ENCODE results near the gene R3HCC1L. TPM values are rescaled to one million over a fixed set of nuclear protein-coding genes. Genes with fewer than 3 reads are reported as not detected.

R3HCC1L gene
- total and polyA plus RNA-seq, 9 of the 15 experiments (the other 6 are each of a cell fraction or from before 2014, with no cell fraction given): 9.1 to 17.8 (median 12.6) TPM

DNA sequence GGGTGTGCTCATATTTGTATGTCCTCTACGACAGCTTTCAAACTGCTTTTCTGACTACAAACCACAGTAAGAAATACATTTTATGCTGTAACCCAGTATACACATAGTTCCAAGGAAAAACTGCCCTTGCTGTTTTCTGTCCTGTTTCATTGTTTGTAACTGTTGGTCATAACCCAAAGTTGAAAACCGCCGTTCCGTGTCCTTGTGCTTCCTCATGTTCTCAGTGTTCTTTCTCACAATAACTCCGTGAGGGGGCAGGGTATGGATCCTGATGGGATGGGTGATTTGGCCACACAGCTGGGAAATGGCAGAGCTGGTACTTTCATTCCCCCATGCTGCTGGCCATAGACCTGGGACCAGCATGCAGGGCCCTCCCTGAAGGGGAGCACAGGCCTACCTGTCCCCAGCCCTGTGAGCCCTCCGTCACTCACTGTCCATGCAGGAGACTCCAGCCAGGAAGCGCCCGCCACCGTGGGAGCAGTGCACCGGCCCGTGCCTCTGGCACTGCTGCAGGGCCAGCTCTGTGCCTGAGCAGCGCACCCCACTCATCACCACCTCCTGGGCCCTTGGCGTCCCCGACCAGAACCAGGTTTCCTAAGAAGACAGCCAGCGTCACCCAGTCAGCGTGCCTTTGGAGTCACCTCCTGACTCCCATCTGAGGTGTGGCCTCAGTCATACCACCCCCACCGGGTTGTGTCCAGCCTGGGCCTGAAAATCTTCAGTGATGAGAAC lies 120.9 kb downstream of the R3HCC1L start:
- no peak overlapping the region for H3K27ac ChIP-seq (ENCODE audit: extremely low read depth, low read depth, low read length)
- no peak overlapping the region for H3K9ac ChIP-seq (ENCODE audit: insufficient read depth in 1 of 2, low read depth in 2 of 2, low read length in 2 of 2)
- DNase-seq (ENCODE audit: extremely low read depth in 1 of 4, low spot score in 3 of 4): no peak
- no peaks in the 10 kb centered on the region for H3K36me3 ChIP-seq (ENCODE audit: control insufficient read depth, insufficient read depth, low read length)
- no peaks in the 10 kb centered on the region for H3K9me1 ChIP-seq (ENCODE audit: control insufficient read depth, insufficient read depth, low read length)
- no peaks in the 10 kb centered on the region for H3K27me3 ChIP-seq (ENCODE audit: control insufficient read depth in 2 of 2, insufficient read depth in 2 of 2, low read length in 2 of 2)
- no peak for ATAC-seq
- H3K4me3 ChIP-seq: no peak overlapping the region
- 69% methylated on average over 13 of the region's 17 CpGs for WGBS (ENCODE audit: insufficient coverage, low coverage, missing lambda C conversion rate)
- CTCF ChIA-PET (ENCODE audit: low intra/inter-chr PET ratio): no interaction called here
- TF ChIP-seq MTA3 (IDR thresholded peaks at IDR 0.05; ENCODE audit: borderline replicate concordance) (no peak), POLR2G (IDR thresholded peaks at IDR 0.05; ENCODE audit: low read depth, low read length) (0 out of 2 replicates have a peak, but pooled peaks have one; percentile 16)
- H4K20me1 ChIP-seq (replicated peaks; ENCODE audit: control insufficient read depth, insufficient read depth, low read length): no peaks in the 10 kb centered on the region
- intact Hi-C loops (cut with micrococcal nuclease) (no loop called here), in situ Hi-C loops (cut with MboI) (no loop called here)
- H3K4me1 ChIP-seq (replicated peaks in 1 of 2; ENCODE audit: control insufficient read depth in 2 of 2, insufficient read depth in 2 of 2, low read length in 2 of 2): peaks cover 8 to 10% of the 10 kb centered on the region in 2 experiments
- BruUV-seq (replicated peaks): no TSS peak
- no peak overlapping the region for H3K4me2 ChIP-seq (ENCODE audit: insufficient read depth, low read length)
- H3K9me3 ChIP-seq (replicated peaks; ENCODE audit: control insufficient read depth, insufficient read depth, low read depth, low read length): no peaks in the 10 kb centered on the region
- H2AFZ ChIP-seq (ENCODE audit: low read depth, low read length): no peak overlapping the region
- POLR2A ChIA-PET: interaction anchor here (0.6 kb wide), 1 partner anchor 1214 kb away, joined by 3 read pairs; no protein-coding TSS in a partner anchor
- no peaks in the 10 kb centered on the region for H3K79me2 ChIP-seq (ENCODE audit: control insufficient read depth, insufficient read depth, low read length)
- no peak for FAIRE-seq

DNA sequence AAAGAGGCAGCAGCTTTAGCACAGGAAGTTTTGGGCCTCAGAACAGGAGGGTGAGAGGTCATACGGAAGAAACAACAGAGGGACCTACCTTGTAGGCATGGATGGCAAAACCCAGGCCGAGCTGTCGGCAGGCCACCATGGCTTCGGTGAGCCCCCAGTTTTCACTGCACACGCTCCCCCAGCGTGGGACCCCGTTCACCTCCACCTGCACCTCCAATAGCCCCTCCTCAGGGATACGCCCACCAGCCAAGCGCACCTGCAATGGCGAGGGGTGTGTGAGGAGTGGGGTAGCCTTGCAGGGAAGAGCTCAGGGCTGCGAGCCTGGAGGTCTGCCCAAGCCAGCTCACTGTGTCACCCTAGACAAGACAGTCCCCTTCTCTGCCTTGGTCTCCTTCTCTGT lies 122.2 kb downstream of the R3HCC1L start:
- no peak overlapping the region for H2AFZ ChIP-seq (ENCODE audit: low read depth, low read length)
- no peak overlapping the region for H3K4me2 ChIP-seq (ENCODE audit: insufficient read depth, low read length)
- no peaks in the 10 kb centered on the region for H4K20me1 ChIP-seq (replicated peaks; ENCODE audit: control insufficient read depth, insufficient read depth, low read length)
- FAIRE-seq (no peak), ATAC-seq (no peak), DNase-seq (ENCODE audit: extremely low read depth in 1 of 4, low spot score in 3 of 4) (no peak)
- H3K27ac ChIP-seq (ENCODE audit: extremely low read depth, low read depth, low read length): no peak overlapping the region
- no peak overlapping the region for H3K4me3 ChIP-seq
- peaks cover 13 to 18% of the 10 kb centered on the region in 2 experiments for H3K4me1 ChIP-seq (replicated peaks in 1 of 2; ENCODE audit: control insufficient read depth in 2 of 2, insufficient read depth in 2 of 2, low read length in 2 of 2)
- no peaks in the 10 kb centered on the region for H3K9me1 ChIP-seq (ENCODE audit: control insufficient read depth, insufficient read depth, low read length)
- no peaks in the 10 kb centered on the region for H3K36me3 ChIP-seq (ENCODE audit: control insufficient read depth, insufficient read depth, low read length)
- 82% methylated on average over 7 of the region's 11 CpGs for WGBS (ENCODE audit: insufficient coverage, low coverage, missing lambda C conversion rate)
- TF ChIP-seq POLR2G (IDR thresholded peaks at IDR 0.05; ENCODE audit: low read depth, low read length): 0 out of 2 replicates have a peak, but pooled peaks have one; percentile 15
- TF ChIP-seq, protein P1, sequence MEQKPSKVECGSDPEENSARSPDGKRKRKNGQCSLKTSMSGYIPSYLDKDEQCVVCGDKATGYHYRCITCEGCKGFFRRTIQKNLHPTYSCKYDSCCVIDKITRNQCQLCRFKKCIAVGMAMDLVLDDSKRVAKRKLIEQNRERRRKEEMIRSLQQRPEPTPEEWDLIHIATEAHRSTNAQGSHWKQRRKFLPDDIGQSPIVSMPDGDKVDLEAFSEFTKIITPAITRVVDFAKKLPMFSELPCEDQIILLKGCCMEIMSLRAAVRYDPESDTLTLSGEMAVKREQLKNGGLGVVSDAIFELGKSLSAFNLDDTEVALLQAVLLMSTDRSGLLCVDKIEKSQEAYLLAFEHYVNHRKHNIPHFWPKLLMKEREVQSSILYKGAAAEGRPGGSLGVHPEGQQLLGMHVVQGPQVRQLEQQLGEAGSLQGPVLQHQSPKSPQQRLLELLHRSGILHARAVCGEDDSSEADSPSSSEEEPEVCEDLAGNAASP (IDR thresholded peaks at IDR 0.05): no peak
- CTCF ChIA-PET (ENCODE audit: low intra/inter-chr PET ratio): no interaction called here
- intact Hi-C loops (cut with micrococcal nuclease) (no loop called here), in situ Hi-C loops (cut with MboI) (no loop called here)
- no peak overlapping the region for H3K9ac ChIP-seq (ENCODE audit: insufficient read depth in 1 of 2, low read depth in 2 of 2, low read length in 2 of 2)
- H3K27me3 ChIP-seq (ENCODE audit: control insufficient read depth in 2 of 2, insufficient read depth in 2 of 2, low read length in 2 of 2): no peaks in the 10 kb centered on the region
- BruUV-seq (replicated peaks): no TSS peak
- H3K9me3 ChIP-seq (replicated peaks; ENCODE audit: control insufficient read depth, insufficient read depth, low read depth, low read length): no peaks in the 10 kb centered on the region
- no peaks in the 10 kb centered on the region for H3K79me2 ChIP-seq (ENCODE audit: control insufficient read depth, insufficient read depth, low read length)
- POLR2A ChIA-PET: no interaction called here
